Parathyroid adenoma (tissue), 2 donors: ENCODE data around the gene TSC2.

ENCODE experiments used
- H2AFZ ChIP-seq: fragments of 300-600 bp; sonication (generic); one replicate; pipeline ENCODE4 v1.7.0; 2017; ENCODE audit warnings: antibody characterized with exemption, mild to moderate bottlenecking
- H3K27ac ChIP-seq: fragments of 300-600 bp; sonication (generic); one replicate; pipeline ENCODE4 v1.7.0; 2017
- H3K27me3 ChIP-seq: fragments of 300-600 bp; sonication (generic); one replicate; pipeline ENCODE4 v1.7.0; 2017; ENCODE audit warnings: low read length; ENCODE audit not compliant: control insufficient read depth, insufficient read depth
- H3K36me3 ChIP-seq: fragments of 300-600 bp; sonication (generic); one replicate; pipeline ENCODE4 v1.7.0; 2017; ENCODE audit warnings: low read length; ENCODE audit not compliant: control insufficient read depth, insufficient read depth
- H3K4me1 ChIP-seq: fragments of 300-600 bp; sonication (generic); one replicate; pipeline ENCODE4 v1.7.0; 2017; ENCODE audit warnings: control low read depth
- H3K4me2 ChIP-seq: fragments of 300-600 bp; sonication (generic); one replicate; pipeline ENCODE4 v1.7.0; 2017; ENCODE audit warnings: low read length
- H3K4me3 ChIP-seq: fragments of 300-600 bp; sonication (generic); one replicate; pipeline ENCODE4 v1.7.0; 2017; ENCODE audit warnings: low read depth, low read length
- H3K79me2 ChIP-seq: fragments of 300-600 bp; sonication (generic); one replicate; pipeline ENCODE4 v1.7.0; 2017; ENCODE audit warnings: control low read depth
- H3K9ac ChIP-seq: fragments of 300-600 bp; sonication (generic); one replicate; pipeline ENCODE4 v1.7.0; 2017; ENCODE audit warnings: mild to moderate bottlenecking
- H3K9me3 ChIP-seq: fragments of 300-600 bp; sonication (generic); one replicate; pipeline ENCODE4 v1.7.0; 2017; ENCODE audit warnings: low read length; ENCODE audit not compliant: control insufficient read depth
- CTCF ChIP-seq: fragments of 300-600 bp; sonication (generic); IDR thresholded peaks from one replicate; pipeline ENCODE4 v1.7.0; 2017; ENCODE audit warnings: antibody characterized with exemption, mild to moderate bottlenecking
- donor health status: primary hyperparathyroidism.

The TSC2 gene

GRCh38 chr16:2016407-2016922, 31.3 kb upstream of the TSC2 start:
- Histone ChIP-seq H2AFZ (no peak overlapping the region), H3K27ac (no peak overlapping the region), H3K4me2 (no peak overlapping the region), H3K4me3 (no peak overlapping the region), H3K79me2 (no peaks in the 10 kb centered on the region), H3K9ac (no peak overlapping the region), H3K36me3 (no peaks in the 10 kb centered on the region), H3K27me3 (no peaks in the 10 kb centered on the region), H3K4me1 (no peaks in the 10 kb centered on the region), H3K9me3 (no peaks in the 10 kb centered on the region)
- TF ChIP-seq CTCF: no peak

GRCh38 chr16:2019518-2019920, 28.3 kb upstream of the TSC2 start, which contains the start of gene NPW:
Gene NPW, plus strand, starts transcription at chr16:2019785.
- Histone ChIP-seq H2AFZ (no peak within 1 kb of the TSS), H3K4me1 (peaks cover 3% of the 10 kb centered on the region), H3K27ac (no peak within 1 kb of the TSS), H3K27me3 (no peaks in the 10 kb centered on the region), H3K36me3 (no peaks in the 10 kb centered on the region), H3K4me2 (no peak within 1 kb of the TSS), H3K79me2 (no peaks in the 10 kb centered on the region), H3K9me3 (no peaks in the 10 kb centered on the region), H3K9ac (no peak within 1 kb of the TSS), H3K4me3 (no peak within 1 kb of the TSS)
- TF ChIP-seq CTCF: no peak

GRCh38 chr16:2019921-2020831, 27.6 kb upstream of the TSC2 start:
- Histone ChIP-seq H3K36me3 (no peaks in the 10 kb centered on the region), H3K4me1 (peaks cover 3% of the 10 kb centered on the region), H3K27me3 (no peaks in the 10 kb centered on the region), H3K27ac (no peak overlapping the region), H3K9me3 (no peaks in the 10 kb centered on the region), H3K9ac (no peak overlapping the region), H3K4me2 (no peak overlapping the region), H3K4me3 (no peak overlapping the region), H3K79me2 (no peaks in the 10 kb centered on the region), H2AFZ (no peak overlapping the region)
- no peak for TF ChIP-seq CTCF

GRCh38 chr16:2022723-2023091, 25.1 kb upstream of the TSC2 start:
- Histone ChIP-seq H3K9me3 (no peaks in the 10 kb centered on the region), H2AFZ (peak overlapping the region; percentile 67)

More at GRCh38 chr16:2022723-2023091, 25.1 kb upstream of the TSC2 start:
- Histone ChIP-seq H3K36me3 (no peaks in the 10 kb centered on the region), H3K4me2 (peak overlapping the region; percentile 83), H3K4me3 (peak overlapping the region; percentile 29), H3K79me2 (no peaks in the 10 kb centered on the region), H3K27ac (no peak overlapping the region), H3K9ac (no peak overlapping the region), H3K4me1 (peaks cover 5% of the 10 kb centered on the region), H3K27me3 (no peaks in the 10 kb centered on the region)
- TF ChIP-seq CTCF: no peak
